ENCODE results near the gene GTF3C6.

GRCh38 chr6:110946498-110946897 lies 12.0 kb upstream of the GTF3C6 start:
- TF ChIP-seq CTCF (IDR thresholded peaks at IDR 0.05) (no peak), POLR2A (IDR thresholded peaks at IDR 0.05) (no peak)
